Measurements from ENCODE around the gene IKBKG. TPM values are rescaled to one million over a fixed set of nuclear protein-coding genes. Genes with fewer than 3 reads are reported as not detected.
"Not testable (repeated sequence)": the region's sequence is repeated elsewhere in the genome, so short reads cannot be mapped to it uniquely, and the experiment has no call there.

Gene IKBKG
- total RNA-seq, 1 donor from 2014 or later, result 40.7 TPM

GRCh38 chrX:154532690-154533089 is 14.7 kb upstream of the IKBKG start:
- Mint-ChIP-seq H3K4me1 (ENCODE audit: low read depth) (peaks cover 6% of the 10 kb centered on the region), H3K4me3 (no peak overlapping the region), H3K27ac (no peak overlapping the region), H3K36me3 (ENCODE audit: low read depth) (peaks cover 8% of the 10 kb centered on the region), H3K27me3 (ENCODE audit: insufficient read depth) (no peaks in the 10 kb centered on the region), H3K9me3 (no peaks in the 10 kb centered on the region)
- intact Hi-C loops (cut with micrococcal nuclease), result loop anchor here (5.0 kb wide), 2 partner anchors 40 to 135 kb away; partner anchors contain the start of genes RPL10 and SLC10A3
- no peak for DNase-seq (ENCODE audit: low spot score)

GRCh38 chrX:154534526-154535322 is 12.7 kb upstream of the IKBKG start:
- Mint-ChIP-seq H3K4me3 (no peak overlapping the region), H3K9me3 (no peaks in the 10 kb centered on the region), H3K36me3 (ENCODE audit: low read depth) (peaks cover 13% of the 10 kb centered on the region), H3K4me1 (ENCODE audit: low read depth) (peaks cover 6% of the 10 kb centered on the region), H3K27me3 (ENCODE audit: insufficient read depth) (no peaks in the 10 kb centered on the region), H3K27ac (no peak overlapping the region)
- peak; percentile 80 for DNase-seq (ENCODE audit: low spot score)
- intact Hi-C loops (cut with micrococcal nuclease), result loop anchor here (1.0 to 5.0 kb wide), 5 partner anchors 42 to 226 kb away; partner anchors contain the start of genes RPL10 and SLC10A3

- Mint-ChIP-seq H3K4me1 (ENCODE audit: low read depth) (peaks cover 6% of the 10 kb centered on the region), H3K27ac (no peak overlapping the region), H3K27me3 (ENCODE audit: insufficient read depth) (no peaks in the 10 kb centered on the region), H3K36me3 (ENCODE audit: low read depth) (peaks cover 11% of the 10 kb centered on the region), H3K4me3 (no peak overlapping the region), H3K9me3 (no peaks in the 10 kb centered on the region)
- no peak for DNase-seq (ENCODE audit: low spot score)
- intact Hi-C loops (cut with micrococcal nuclease), result no loop called here
Observed at GRCh38 chrX:154535892-154536291, 11.5 kb upstream of the IKBKG start.

GRCh38 chrX:154539077-154539476 is 8.3 kb upstream of the IKBKG start:
- H3K4me1 Mint-ChIP-seq (ENCODE audit: low read depth), result peaks cover 19% of the 10 kb centered on the region
- H3K36me3 Mint-ChIP-seq (ENCODE audit: low read depth), result peaks cover 14% of the 10 kb centered on the region
- DNase-seq (ENCODE audit: low spot score), result no peak
- no peak overlapping the region for H3K4me3 Mint-ChIP-seq
- H3K9me3 Mint-ChIP-seq, result no peaks in the 10 kb centered on the region
- intact Hi-C loops (cut with micrococcal nuclease), result no loop called here
- no peaks in the 10 kb centered on the region for H3K27me3 Mint-ChIP-seq (ENCODE audit: insufficient read depth)
- H3K27ac Mint-ChIP-seq, result no peak overlapping the region

GRCh38 chrX:154540365-154540764 is 7.1 kb upstream of the IKBKG start:
- H3K27me3 Mint-ChIP-seq (ENCODE audit: insufficient read depth); H3K4me3 Mint-ChIP-seq; intact Hi-C loops (cut with micrococcal nuclease); H3K9me3 Mint-ChIP-seq; DNase-seq (ENCODE audit: low spot score); H3K27ac Mint-ChIP-seq: not testable (repeated sequence)
- H3K36me3 Mint-ChIP-seq (ENCODE audit: low read depth), result peaks cover 14% of the 10 kb centered on the region
- H3K4me1 Mint-ChIP-seq (ENCODE audit: low read depth), result peaks cover 13% of the 10 kb centered on the region

GRCh38 chrX:154540897-154541535 is 6.4 kb upstream of the IKBKG start:
- Mint-ChIP-seq H3K27ac (no peak overlapping the region), H3K27me3 (ENCODE audit: insufficient read depth) (no peaks in the 10 kb centered on the region), H3K36me3 (ENCODE audit: low read depth) (peaks cover 15% of the 10 kb centered on the region), H3K4me1 (ENCODE audit: low read depth) (peaks cover 15% of the 10 kb centered on the region), H3K9me3 (no peaks in the 10 kb centered on the region), H3K4me3 (no peak overlapping the region)
- intact Hi-C loops (cut with micrococcal nuclease), result no loop called here
- DNase-seq (ENCODE audit: low spot score), result no peak

- H3K4me3 Mint-ChIP-seq, result no peak overlapping the region
- H3K27me3 Mint-ChIP-seq (ENCODE audit: insufficient read depth), result no peaks in the 10 kb centered on the region
Observed at GRCh38 chrX:154541589-154541895, 5.9 kb upstream of the IKBKG start.

GRCh38 chrX:154541896-154542722 is 5.3 kb upstream of the IKBKG start:
- no peaks in the 10 kb centered on the region for H3K9me3 Mint-ChIP-seq
- H3K4me1 Mint-ChIP-seq (ENCODE audit: low read depth), result peaks cover 18% of the 10 kb centered on the region
- peaks cover 15% of the 10 kb centered on the region for H3K36me3 Mint-ChIP-seq (ENCODE audit: low read depth)
- no peaks in the 10 kb centered on the region for H3K27me3 Mint-ChIP-seq (ENCODE audit: insufficient read depth)
- intact Hi-C loops (cut with micrococcal nuclease), result no loop called here
- DNase-seq (ENCODE audit: low spot score), result no peak
- H3K27ac Mint-ChIP-seq, result peak overlapping the region; percentile 89
- peak overlapping the region; percentile 71 for H3K4me3 Mint-ChIP-seq

More at GRCh38 chrX:154541589-154541895, 5.9 kb upstream of the IKBKG start:
- Mint-ChIP-seq H3K9me3 (no peaks in the 10 kb centered on the region), H3K36me3 (ENCODE audit: low read depth) (peaks cover 15% of the 10 kb centered on the region), H3K4me1 (ENCODE audit: low read depth) (peaks cover 18% of the 10 kb centered on the region), H3K27ac (no peak overlapping the region)
- intact Hi-C loops (cut with micrococcal nuclease), result no loop called here
- no peak for DNase-seq (ENCODE audit: low spot score)

- no peak for DNase-seq (ENCODE audit: low spot score)
- H3K4me1 Mint-ChIP-seq (ENCODE audit: low read depth), result peaks cover 19% of the 10 kb centered on the region
- intact Hi-C loops (cut with micrococcal nuclease), result no loop called here
- peak overlapping the region; percentile 89 for H3K27ac Mint-ChIP-seq
- H3K27me3 Mint-ChIP-seq (ENCODE audit: insufficient read depth), result no peaks in the 10 kb centered on the region
- no peaks in the 10 kb centered on the region for H3K9me3 Mint-ChIP-seq
- H3K4me3 Mint-ChIP-seq, result peak overlapping the region; percentile 71
- peaks cover 15% of the 10 kb centered on the region for H3K36me3 Mint-ChIP-seq (ENCODE audit: low read depth)
Observed at GRCh38 chrX:154542723-154543424, 4.5 kb upstream of the IKBKG start.

- peak overlapping the region; percentile 80 for H3K4me3 Mint-ChIP-seq
- peaks cover 37% of the 10 kb centered on the region for H3K4me1 Mint-ChIP-seq (ENCODE audit: low read depth)
- H3K9me3 Mint-ChIP-seq, result no peaks in the 10 kb centered on the region
- H3K27me3 Mint-ChIP-seq (ENCODE audit: insufficient read depth), result no peaks in the 10 kb centered on the region
- peaks cover 23% of the 10 kb centered on the region for H3K36me3 Mint-ChIP-seq (ENCODE audit: low read depth)
- intact Hi-C loops (cut with micrococcal nuclease), result loop anchor here (2.0 kb wide), 1 partner anchor 67 kb away; the partner anchor contains the start of gene LAGE3
- H3K27ac Mint-ChIP-seq, result peak overlapping the region; percentile 61
- DNase-seq (ENCODE audit: low spot score), result no peak
Observed at GRCh38 chrX:154545673-154546274, 1.6 kb upstream of the IKBKG start.

GRCh38 chrX:154546354-154547244 is 821 bp upstream of the IKBKG start, which contains the start of gene G6PD:
Gene G6PD, minus strand, starts transcription at chrX:154546846. Its CDS starts 691 bp downstream, at chrX:154546155.
- Mint-ChIP-seq H3K36me3 (ENCODE audit: low read depth) (peaks cover 26% of the 10 kb centered on the region), H3K4me3 (peak within 1 kb of the TSS; percentile 96), H3K27me3 (ENCODE audit: insufficient read depth) (no peaks in the 10 kb centered on the region), H3K27ac (peak within 1 kb of the TSS; percentile 98), H3K9me3 (no peaks in the 10 kb centered on the region), H3K4me1 (ENCODE audit: low read depth) (peaks cover 37% of the 10 kb centered on the region)
- intact Hi-C loops (cut with micrococcal nuclease), result loop anchor here (1.0 to 2.0 kb wide), 4 partner anchors 30 to 822 kb away; partner anchors contain the start of genes ABCD1, BCAP31, FAM3A and LAGE3
- DNase-seq (ENCODE audit: low spot score), result peak; percentile 74
